ENCODE measurements around the gene NOS1AP.

The NOS1AP gene

GRCh38 chr1:162256287-162256686 lies 186.8 kb downstream of the NOS1AP start (continued):
- no peak for TF ChIP-seq CREB5 (CRISPR knock-in tag; IDR thresholded peaks at IDR 0.05; ENCODE audit: low read depth)
- TF ChIP-seq OSR1 (CRISPR knock-in tag; IDR thresholded peaks at IDR 0.05) = no peak
- TF ChIP-seq ISL1 (CRISPR knock-in tag; IDR thresholded peaks at IDR 0.05) = no peak
- TF ChIP-seq TCF4 (CRISPR knock-in tag; IDR thresholded peaks at IDR 0.05; ENCODE audit: borderline replicate concordance) = no peak
- no peak for TF ChIP-seq GLIS3 (CRISPR knock-in tag; IDR thresholded peaks at IDR 0.05)
- no peak for TF ChIP-seq ARNTL (CRISPR knock-in tag; IDR thresholded peaks at IDR 0.05; ENCODE audit: borderline replicate concordance, low read depth)

GRCh38 chr1:162258394-162258793 lies 188.9 kb downstream of the NOS1AP start:
- TF ChIP-seq PPARA (CRISPR knock-in tag; IDR thresholded peaks at IDR 0.05; ENCODE audit: borderline replicate concordance) = no peak
- TF ChIP-seq GLIS3 (CRISPR knock-in tag; IDR thresholded peaks at IDR 0.05) = no peak
- no peak for TF ChIP-seq OSR1 (CRISPR knock-in tag; IDR thresholded peaks at IDR 0.05)
- TF ChIP-seq TSHZ2 (CRISPR knock-in tag; IDR thresholded peaks at IDR 0.05) = no peak
- no peak for TF ChIP-seq TCF4 (CRISPR knock-in tag; IDR thresholded peaks at IDR 0.05; ENCODE audit: borderline replicate concordance)
- no peak for TF ChIP-seq BACH2 (CRISPR knock-in tag; IDR thresholded peaks at IDR 0.05; ENCODE audit: borderline replicate concordance)
- no peak for TF ChIP-seq POU6F1 (CRISPR knock-in tag; IDR thresholded peaks at IDR 0.05; ENCODE audit: borderline replicate concordance, low read depth)
- no peak for TF ChIP-seq ESRRG (CRISPR knock-in tag; IDR thresholded peaks at IDR 0.05)
- no peak for TF ChIP-seq ZFP30 (CRISPR knock-in tag; IDR thresholded peaks at IDR 0.05)
- no peak for TF ChIP-seq CREB5 (CRISPR knock-in tag; IDR thresholded peaks at IDR 0.05; ENCODE audit: low read depth)
- TF ChIP-seq ZNF8 (CRISPR knock-in tag; IDR thresholded peaks at IDR 0.05) = no peak
- TF ChIP-seq ZNF565 (CRISPR knock-in tag; conservative IDR thresholded peaks at IDR 0.05; ENCODE audit: low read depth) = no peak
- TF ChIP-seq SNAI2 (CRISPR knock-in tag; IDR thresholded peaks at IDR 0.05) = no peak
- no peak for TF ChIP-seq PATZ1 (CRISPR knock-in tag; IDR thresholded peaks at IDR 0.05; ENCODE audit: borderline replicate concordance)
- no peak for TF ChIP-seq CSRNP3 (CRISPR knock-in tag; IDR thresholded peaks at IDR 0.05)
- TF ChIP-seq ZC3H10 (CRISPR knock-in tag; IDR thresholded peaks at IDR 0.05) = no peak
- ATAC-seq = no peak

- ATAC-seq = no peak
- TF ChIP-seq SNAI2 (CRISPR knock-in tag; IDR thresholded peaks at IDR 0.05) (no peak), ZC3H10 (CRISPR knock-in tag; IDR thresholded peaks at IDR 0.05) (no peak), PPARA (CRISPR knock-in tag; IDR thresholded peaks at IDR 0.05; ENCODE audit: borderline replicate concordance) (no peak), POU6F1 (CRISPR knock-in tag; IDR thresholded peaks at IDR 0.05; ENCODE audit: borderline replicate concordance, low read depth) (no peak), BACH2 (CRISPR knock-in tag; IDR thresholded peaks at IDR 0.05; ENCODE audit: borderline replicate concordance) (no peak), GLIS3 (CRISPR knock-in tag; IDR thresholded peaks at IDR 0.05) (no peak), TSHZ2 (CRISPR knock-in tag; IDR thresholded peaks at IDR 0.05) (no peak), ZNF565 (CRISPR knock-in tag; conservative IDR thresholded peaks at IDR 0.05; ENCODE audit: low read depth) (no peak), CSRNP3 (CRISPR knock-in tag; IDR thresholded peaks at IDR 0.05) (no peak)
These were observed 190.5 kb downstream of the NOS1AP start for GRCh38 chr1:162259894-162260455.

Measured in SK-N-SH treated with all-trans-retinoic acid at 6 μM for 48 hours (cell line).